Lower leg skin (tissue), 4 donors: ENCODE measurements around the gene SMCO4. TPM values are rescaled to one million over a fixed set of nuclear protein-coding genes. Genes with fewer than 3 reads are reported as not detected.
"Not testable (repeated sequence)": the region's sequence is repeated elsewhere in the genome, so short reads cannot be mapped to it uniquely, and the experiment has no call there.

Experiments
- DNase-seq, 2 donors: peaks; one replicate each; pipeline ENCODE4 v3.0.0-alpha.2; 2019; ENCODE audit warnings: low spot score in 2 of 2
- H3K4me3 ChIP-seq: fragments of 200-600 bp; sonication (generic); 2 replicates; pipeline ENCODE4 v1.5.1; 2017; ENCODE audit warnings: mild to moderate bottlenecking, low read depth; ENCODE audit not compliant: poor library complexity, severe bottlenecking
- CTCF ChIP-seq, 3 donors: fragments of 450-650 bp; IDR thresholded peaks; one replicate each; pipeline ENCODE4 v1.5.1; 2016; ENCODE audit warnings: antibody characterized with exemption in 3 of 3, mild to moderate bottlenecking in 3 of 3, moderate library complexity in 2 of 3
- POLR2A ChIP-seq, 2 donors: fragments of 450-650 bp; IDR thresholded peaks; one replicate each; pipeline ENCODE4 v1.6.1; 2016 to 2017; ENCODE audit warnings: antibody characterized with exemption in 2 of 2, mild to moderate bottlenecking in 1 of 2, moderate library complexity in 1 of 2
- WGBS, 2 donors: methylation state at CpG; one replicate each; pipeline ENCODE4 v1.1.5; 2018; 5-methylcytosine and 5-hydroxymethylcytosine counted together
- intact Hi-C: fragments of 100-400 bp; cut with DNase I; formaldehyde crosslinking; loops from one replicate; pipeline ENCODE4 v1.15.0; 2023; ENCODE audit warnings: low total_unique reads
- total RNA-seq, 4 donors: library from RNA; depleted of rRNA; stranded (reverse); fragments of >200 nt; gene quantifications; one replicate each; pipeline ENCODE4 v1.1.0, GENCODE V29; 2016

SMCO4 gene
- 10 to 100 TPM in 3 of 4 donors, 1 to 10 TPM in 1; 8.2 to 30.4 (median 15.3) TPM for total RNA-seq

- 6 to 10% methylated on average over 28 to 38 of the region's 59 CpGs for WGBS, 2 donors
- intact Hi-C loops: no loop called here
Measured at GRCh38 chr11:93543292-93543977, at the start of gene SMCO4. TSS of gene SMCO4 (minus strand) at chr11:93543391. CDS start at chr11:93479189, 64,202 bp downstream.

GRCh38 chr11:93591247-93591898, 48.2 kb upstream of the SMCO4 start:
- 79 to 80% methylated on average over 6 of the region's 6 CpGs for WGBS, 2 donors

More at GRCh38 chr11:93543292-93543977, at the start of gene SMCO4:
- TF ChIP-seq CTCF (IDR thresholded peaks at IDR 0.05): no peak
- no peak for TF ChIP-seq POLR2A (IDR thresholded peaks at IDR 0.05)
- peak; percentile 68 to 96 for DNase-seq
- H3K4me3 ChIP-seq: peak within 1 kb of the TSS; percentile 71

GRCh38 chr11:93589347-93589746, 46.2 kb upstream of the SMCO4 start:
- H3K4me3 ChIP-seq: no peak overlapping the region
- TF ChIP-seq CTCF (IDR thresholded peaks at IDR 0.05): no peak
- TF ChIP-seq POLR2A (IDR thresholded peaks at IDR 0.05): no peak
- no peak for DNase-seq
- intact Hi-C loops: no loop called here
- 87 to 94% methylated on average over 1 of the region's 1 CpG for WGBS, 2 donors

More at GRCh38 chr11:93591247-93591898, 48.2 kb upstream of the SMCO4 start:
- no peak overlapping the region for H3K4me3 ChIP-seq
- no peak for DNase-seq
- no peak for TF ChIP-seq POLR2A (IDR thresholded peaks at IDR 0.05)
- no peak for TF ChIP-seq CTCF (IDR thresholded peaks at IDR 0.05)
- intact Hi-C loops: no loop called here

- no peak overlapping the region for H3K4me3 ChIP-seq
- no peak for TF ChIP-seq CTCF (IDR thresholded peaks at IDR 0.05)
- TF ChIP-seq POLR2A (IDR thresholded peaks at IDR 0.05): no peak
- 59% methylated on average over 8 of the region's 8 CpGs for WGBS, 2 donors
- intact Hi-C loops: no loop called here
- DNase-seq: no peak
Measured at GRCh38 chr11:93587858-93588581, 44.8 kb upstream of the SMCO4 start.

- WGBS, 2 donors: 94 to 100% methylated on average over 1 of the region's 1 CpG
- DNase-seq, intact Hi-C loops, H3K4me3 ChIP-seq: not testable (repeated sequence)
Measured at GRCh38 chr11:93587425-93587824, 44.2 kb upstream of the SMCO4 start.

GRCh38 chr11:93585758-93586157, 42.6 kb upstream of the SMCO4 start:
- no peak for TF ChIP-seq CTCF (IDR thresholded peaks at IDR 0.05)
- no peak for TF ChIP-seq POLR2A (IDR thresholded peaks at IDR 0.05)
- intact Hi-C loops: no loop called here
- no peak overlapping the region for H3K4me3 ChIP-seq

More at GRCh38 chr11:93585758-93586157, 42.6 kb upstream of the SMCO4 start:
- DNase-seq: no peak
